GM19023 (cell line): Measurements from ENCODE around the gene DNAJC6.

Source experiments
- ATAC-seq: cut with Tn5 transposase; IDR thresholded peaks from one replicate; pipeline ENCODE4 v1.9.1; 2021; ENCODE audit warnings: mild to moderate bottlenecking, moderate library complexity; ENCODE audit not compliant: unreplicated experiment

DNAJC6 gene

DNA sequence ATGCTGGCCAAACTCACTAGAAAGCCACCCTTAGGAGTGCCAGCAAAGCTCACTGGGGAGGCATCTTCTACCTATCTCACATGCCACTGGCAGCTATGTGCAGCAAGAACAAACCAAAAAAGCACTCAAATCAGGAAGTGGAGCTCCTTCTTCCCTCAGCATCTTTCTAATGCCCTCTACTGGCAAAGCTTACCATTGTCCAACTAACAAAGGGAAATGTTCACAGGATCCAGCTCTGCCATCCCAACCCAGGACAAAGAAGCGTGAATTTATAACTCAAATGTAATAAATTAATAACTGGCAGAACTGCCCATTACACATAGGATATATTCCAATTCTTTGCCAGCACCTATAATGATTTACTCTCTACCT is 150.0 kb downstream of the DNAJC6 start:
- peak; percentile 79 for ATAC-seq
